DMS153 (cell line): Measurements from ENCODE around the gene SULT4A1.

Experiments used
- DNase-seq: peaks from one replicate; lab custom pipeline; 2025; lab: John Stamatoyannopoulos, UW

The SULT4A1 gene

GRCh38 chr22:43860126-43860525 is 2.2 kb downstream of the SULT4A1 start:
- no peak for DNase-seq

GRCh38 chr22:43859621-43860020 is 2.7 kb downstream of the SULT4A1 start:
- no peak for DNase-seq

- DNase-seq, result no peak
These were observed 3.1 kb downstream of the SULT4A1 start for GRCh38 chr22:43859176-43859575.

GRCh38 chr22:43858156-43858895 is 4.0 kb downstream of the SULT4A1 start:
- no peak for DNase-seq

- DNase-seq, result no peak
These were observed 4.9 kb downstream of the SULT4A1 start for GRCh38 chr22:43857367-43857766.

GRCh38 chr22:43855431-43855830 is 6.9 kb downstream of the SULT4A1 start:
- no peak for DNase-seq

GRCh38 chr22:43854786-43855271 is 7.5 kb downstream of the SULT4A1 start:
- DNase-seq, result no peak

- no peak for DNase-seq
These were observed 8.1 kb downstream of the SULT4A1 start for GRCh38 chr22:43854121-43854785.

GRCh38 chr22:43853328-43853931 is 8.9 kb downstream of the SULT4A1 start:
- no peak for DNase-seq

- DNase-seq, result no peak
These were observed 9.6 kb downstream of the SULT4A1 start for GRCh38 chr22:43852573-43853327.

GRCh38 chr22:43851979-43852307 is 10.4 kb downstream of the SULT4A1 start:
- no peak for DNase-seq

GRCh38 chr22:43851058-43851978 is 11.0 kb downstream of the SULT4A1 start:
- no peak for DNase-seq

GRCh38 chr22:43850529-43850928 is 11.8 kb downstream of the SULT4A1 start:
- no peak for DNase-seq

- DNase-seq, result no peak
These were observed 12.6 kb downstream of the SULT4A1 start for GRCh38 chr22:43849731-43850130.

- DNase-seq, result no peak
These were observed 13.7 kb downstream of the SULT4A1 start for GRCh38 chr22:43848366-43849171.

- DNase-seq, result no peak
These were observed 14.7 kb downstream of the SULT4A1 start for GRCh38 chr22:43847376-43848289.

- no peak for DNase-seq
These were observed 15.3 kb downstream of the SULT4A1 start for GRCh38 chr22:43846966-43847365.

GRCh38 chr22:43845981-43846380 is 16.3 kb downstream of the SULT4A1 start:
- no peak for DNase-seq
